DMS 273 treated with DMSO at 0.1 percent for 48 hours (cell line): ENCODE data around the gene SYT12.
"Not testable (repeated sequence)": the region's sequence is repeated elsewhere in the genome, so short reads cannot be mapped to it uniquely, and the experiment has no call there.

Experiments
- DNase-seq: peaks from one replicate; lab custom pipeline; 2025; lab: John Stamatoyannopoulos, UW

Gene SYT12

GRCh38 chr11:67022961-67023956 is at the start of gene SYT12:
Gene SYT12, plus strand, starts transcription at chr11:67023134. Its CDS starts 7,011 bp downstream, at chr11:67030145.
- DNase-seq, result no peak

GRCh38 chr11:66973956-66974580 is 48.9 kb upstream of the SYT12 start:
- DNase-seq, result no peak

GRCh38 chr11:66974724-66975404 is 48.1 kb upstream of the SYT12 start, which contains the start of gene C11orf86:
Gene C11orf86, plus strand, starts transcription at chr11:66975304. Its CDS starts 59 bp downstream, at chr11:66975363.
- DNase-seq, result no peak

GRCh38 chr11:66975405-66976027 is 47.4 kb upstream of the SYT12 start:
- DNase-seq, result no peak

- DNase-seq, result no peak
Measured at GRCh38 chr11:66976028-66976467, 46.9 kb upstream of the SYT12 start.

GRCh38 chr11:66976925-66977324 is 46.0 kb upstream of the SYT12 start:
- no peak for DNase-seq

- no peak for DNase-seq
Measured at GRCh38 chr11:66978229-66978628, 44.7 kb upstream of the SYT12 start.

GRCh38 chr11:66978717-66979116 is 44.2 kb upstream of the SYT12 start:
- no peak for DNase-seq

- no peak for DNase-seq
Measured at GRCh38 chr11:66979336-66979980, 43.5 kb upstream of the SYT12 start.

GRCh38 chr11:66981976-66982578 is 40.9 kb upstream of the SYT12 start:
- peak; percentile 60 for DNase-seq

GRCh38 chr11:66983275-66983924 is 39.5 kb upstream of the SYT12 start:
- DNase-seq, result no peak

GRCh38 chr11:66985508-66986177 is 37.3 kb upstream of the SYT12 start:
- DNase-seq, result no peak

GRCh38 chr11:66986178-66986545 is 36.8 kb upstream of the SYT12 start:
- no peak for DNase-seq

- peak; percentile 42 for DNase-seq
Measured at GRCh38 chr11:66987158-66987620, 35.7 kb upstream of the SYT12 start.

GRCh38 chr11:66987924-66988637 is 34.9 kb upstream of the SYT12 start:
- no peak for DNase-seq

- not testable (repeated sequence) for DNase-seq
Measured at GRCh38 chr11:66988741-66989140, 34.2 kb upstream of the SYT12 start.

- DNase-seq, result not testable (repeated sequence)
Measured at GRCh38 chr11:66989360-66989759, 33.6 kb upstream of the SYT12 start.

GRCh38 chr11:66992041-66992440 is 30.9 kb upstream of the SYT12 start:
- DNase-seq, result no peak
